ENCODE measurements around the gene RPP25.
A peak's percentile ranks its signal among the peaks of the same experiment; 100 is the strongest.

The RPP25 gene

DNA sequence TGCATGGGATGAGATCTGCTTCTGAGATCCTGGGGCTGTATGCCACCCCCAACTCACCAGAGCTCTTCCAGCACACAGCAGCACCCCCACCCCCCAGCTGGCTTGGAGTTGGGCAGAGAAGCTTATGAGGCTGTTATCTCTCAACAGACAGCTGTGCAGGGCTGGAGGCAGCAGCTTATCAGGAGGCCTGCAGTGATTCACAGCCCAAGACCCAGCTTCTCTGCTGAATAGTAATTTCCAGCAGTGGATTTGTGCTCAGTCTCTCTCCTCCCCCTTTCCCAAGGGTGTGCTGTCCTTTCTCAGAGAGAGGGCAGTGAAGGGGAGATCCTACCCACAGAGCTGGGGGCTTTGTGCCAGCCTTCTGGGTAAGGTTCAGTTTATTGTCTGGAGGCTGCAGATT is 2.1 kb downstream of the RPP25 start:
- peaks cover 4% of the 10 kb centered on the region for H3K27me3 ChIP-seq (replicated peaks)
- peak; percentile 89 for DNase-seq
- no peak overlapping the region for H3K27ac ChIP-seq
- H3K36me3 ChIP-seq (replicated peaks): no peaks in the 10 kb centered on the region
- TF ChIP-seq, protein P1, sequence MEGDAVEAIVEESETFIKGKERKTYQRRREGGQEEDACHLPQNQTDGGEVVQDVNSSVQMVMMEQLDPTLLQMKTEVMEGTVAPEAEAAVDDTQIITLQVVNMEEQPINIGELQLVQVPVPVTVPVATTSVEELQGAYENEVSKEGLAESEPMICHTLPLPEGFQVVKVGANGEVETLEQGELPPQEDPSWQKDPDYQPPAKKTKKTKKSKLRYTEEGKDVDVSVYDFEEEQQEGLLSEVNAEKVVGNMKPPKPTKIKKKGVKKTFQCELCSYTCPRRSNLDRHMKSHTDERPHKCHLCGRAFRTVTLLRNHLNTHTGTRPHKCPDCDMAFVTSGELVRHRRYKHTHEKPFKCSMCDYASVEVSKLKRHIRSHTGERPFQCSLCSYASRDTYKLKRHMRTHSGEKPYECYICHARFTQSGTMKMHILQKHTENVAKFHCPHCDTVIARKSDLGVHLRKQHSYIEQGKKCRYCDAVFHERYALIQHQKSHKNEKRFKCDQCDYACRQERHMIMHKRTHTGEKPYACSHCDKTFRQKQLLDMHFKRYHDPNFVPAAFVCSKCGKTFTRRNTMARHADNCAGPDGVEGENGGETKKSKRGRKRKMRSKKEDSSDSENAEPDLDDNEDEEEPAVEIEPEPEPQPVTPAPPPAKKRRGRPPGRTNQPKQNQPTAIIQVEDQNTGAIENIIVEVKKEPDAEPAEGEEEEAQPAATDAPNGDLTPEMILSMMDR (IDR thresholded peaks at IDR 0.05; ENCODE audit: low read depth, low read length, missing control alignments): no peak
- peak overlapping the region; percentile 12 for H3K4me3 ChIP-seq (ENCODE audit: low read depth, low read length)
- in situ Hi-C loops (cut with HindIII; ENCODE audit: low pct_ligation_motif_present, low sequenced_read_pairs): no loop called here

DNA sequence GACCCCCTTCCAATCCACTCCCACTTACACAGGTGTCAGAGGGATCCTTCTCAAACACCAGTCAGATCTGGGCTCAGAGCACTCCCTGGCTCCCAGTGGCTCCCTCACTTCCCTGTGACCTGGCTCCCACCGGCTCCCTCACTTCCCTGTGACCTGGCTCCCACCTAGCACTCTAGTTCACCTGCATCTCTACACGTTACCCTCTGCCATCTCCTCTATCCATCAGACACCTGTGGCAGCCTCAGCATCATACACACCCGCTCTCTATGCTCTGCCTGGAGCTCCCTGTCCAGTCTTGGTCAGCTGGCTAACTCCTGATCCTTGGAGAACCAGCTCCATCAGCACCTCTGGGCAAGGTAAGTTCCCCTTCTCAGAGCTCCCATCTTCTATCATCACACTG is 5.6 kb downstream of the RPP25 start:
- in situ Hi-C loops (cut with HindIII; ENCODE audit: low pct_ligation_motif_present, low sequenced_read_pairs): no loop called here
- TF ChIP-seq, protein P1 (IDR thresholded peaks at IDR 0.05; ENCODE audit: low read depth, low read length, missing control alignments): no peak
- H3K4me3 ChIP-seq (ENCODE audit: low read depth, low read length): no peak overlapping the region

DNA sequence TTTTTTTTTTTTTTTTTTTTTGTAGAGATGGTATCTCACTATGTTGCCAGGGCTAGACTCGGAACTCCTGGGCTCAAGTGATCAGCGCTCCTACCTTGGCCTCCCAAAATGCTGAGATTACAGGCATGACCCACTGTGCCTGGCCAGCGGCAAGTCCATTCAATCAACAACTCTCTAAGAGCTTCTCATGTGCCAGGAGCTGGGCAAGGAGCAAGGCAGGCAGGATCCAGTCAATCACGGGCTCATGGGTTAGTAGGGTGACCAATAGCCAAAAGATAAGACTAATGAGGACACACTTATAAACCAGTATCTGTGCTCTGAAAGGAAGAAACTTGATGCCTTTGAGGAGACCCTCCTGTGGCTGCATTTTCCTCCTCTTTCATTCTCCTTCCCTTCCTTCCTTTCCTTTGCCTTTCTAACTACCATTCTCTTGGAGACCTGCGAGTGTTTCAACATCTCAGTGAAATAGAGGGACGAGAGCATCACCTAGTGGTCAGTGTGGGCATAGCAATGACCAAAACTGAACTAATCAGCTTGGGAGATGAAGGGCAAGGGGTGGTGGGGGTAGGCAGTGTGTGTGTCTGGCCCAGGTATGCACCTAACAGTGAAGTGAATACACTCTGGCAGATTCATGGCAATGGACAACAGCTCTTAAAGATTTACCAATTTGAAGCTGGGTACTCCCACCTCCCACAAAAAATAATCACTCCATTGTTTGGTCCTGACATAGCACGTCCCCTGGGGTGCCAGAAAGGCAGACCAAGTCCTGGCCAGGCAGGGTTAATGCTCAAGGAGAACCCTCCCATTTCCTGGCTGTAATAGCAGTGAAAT is 6.3 kb downstream of the RPP25 start:
- peak; percentile 77 for DNase-seq
- no peak overlapping the region for H3K4me3 ChIP-seq (ENCODE audit: low read depth, low read length)
- H3K36me3 ChIP-seq (replicated peaks): no peaks in the 10 kb centered on the region
- in situ Hi-C loops (cut with HindIII; ENCODE audit: low pct_ligation_motif_present, low sequenced_read_pairs): no loop called here
- no peaks in the 10 kb centered on the region for H3K27me3 ChIP-seq (replicated peaks)
- H3K27ac ChIP-seq: no peak overlapping the region
- TF ChIP-seq, protein P1 (IDR thresholded peaks at IDR 0.05; ENCODE audit: low read depth, low read length, missing control alignments): peak; percentile 99

More for the DNA sequence above, 5.6 kb downstream of the RPP25 start:
- Histone ChIP-seq H3K27me3 (replicated peaks) (no peaks in the 10 kb centered on the region), H3K27ac (no peak overlapping the region), H3K36me3 (replicated peaks) (no peaks in the 10 kb centered on the region)
- DNase-seq: no peak

DNA sequence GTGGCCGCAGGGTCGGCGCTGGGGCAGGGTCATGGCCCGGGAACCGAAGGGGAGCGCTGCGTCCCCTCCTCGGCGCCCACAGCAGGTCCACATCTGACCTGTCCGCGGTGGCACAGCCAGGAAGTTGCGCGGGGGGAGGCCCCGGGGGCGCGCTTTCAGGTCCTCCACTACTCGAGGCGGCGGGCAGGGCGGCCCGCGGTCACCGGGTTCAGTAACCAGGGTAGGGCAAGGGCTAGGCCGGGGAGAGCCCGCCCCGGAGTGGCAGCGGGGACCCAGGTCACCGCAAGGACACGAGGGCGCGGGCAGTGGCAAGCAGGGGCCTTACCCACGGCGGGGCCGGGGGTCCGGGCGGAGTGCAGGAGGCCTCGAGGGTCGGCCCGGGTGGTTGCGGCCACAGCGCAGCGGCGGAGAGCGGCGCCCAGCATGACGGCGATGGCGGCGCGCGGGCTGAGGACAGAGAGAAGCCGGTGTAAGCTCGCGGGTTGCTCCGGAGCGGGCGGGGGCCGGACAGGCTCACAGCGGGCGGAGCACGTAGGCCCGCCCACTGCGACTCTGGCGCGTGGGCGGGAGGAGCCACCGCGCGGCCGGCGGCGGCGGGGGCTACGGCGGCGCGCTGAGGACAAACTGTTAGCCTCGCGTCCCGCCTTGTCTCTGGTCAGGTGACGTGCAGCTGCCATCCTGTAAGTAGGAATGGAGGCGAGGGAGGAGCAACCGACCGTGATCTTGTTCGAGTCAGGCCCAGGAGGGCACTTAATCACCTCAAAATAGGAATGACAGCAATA is 18.8 kb downstream of the RPP25 start, which contains the start of gene COX5A:
Gene COX5A, minus strand, starts transcription at position 484 of the 782 bp plus-strand sequence. Its CDS starts 59 bp downstream, at position 425.
- Histone ChIP-seq H3K36me3 (replicated peaks) (no peaks in the 10 kb centered on the region), H3K27me3 (replicated peaks) (no peaks in the 10 kb centered on the region), H3K4me3 (ENCODE audit: low read depth, low read length) (peak within 1 kb of the TSS; percentile 94), H3K27ac (peak within 1 kb of the TSS; percentile 86)
- TF ChIP-seq, protein P1 (IDR thresholded peaks at IDR 0.05; ENCODE audit: low read depth, low read length, missing control alignments): no peak
- in situ Hi-C loops (cut with HindIII; ENCODE audit: low pct_ligation_motif_present, low sequenced_read_pairs): no loop called here
- DNase-seq: peak; percentile 96

DNA sequence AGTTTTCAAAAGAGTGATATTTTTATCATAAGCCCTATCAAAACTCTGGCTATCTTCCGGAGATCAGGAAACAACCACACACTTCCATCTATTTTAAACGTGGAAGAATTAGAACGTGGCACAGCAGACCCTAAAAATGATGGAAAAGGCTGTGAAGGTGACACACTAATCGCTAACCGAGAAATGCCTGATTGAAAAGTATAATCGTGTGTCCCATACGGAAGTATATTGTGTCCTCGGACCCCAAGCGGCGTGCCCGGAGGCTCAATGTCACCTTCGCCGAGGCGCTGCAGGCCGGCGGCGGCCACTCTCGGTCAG is 19.3 kb downstream of the RPP25 start:
- Histone ChIP-seq H3K36me3 (replicated peaks) (no peaks in the 10 kb centered on the region), H3K27ac (peak overlapping the region; percentile 86), H3K4me3 (ENCODE audit: low read depth, low read length) (peak overlapping the region; percentile 94), H3K27me3 (replicated peaks) (no peaks in the 10 kb centered on the region)
- TF ChIP-seq, protein P1 (IDR thresholded peaks at IDR 0.05; ENCODE audit: low read depth, low read length, missing control alignments): no peak
- DNase-seq: no peak
- in situ Hi-C loops (cut with HindIII; ENCODE audit: low pct_ligation_motif_present, low sequenced_read_pairs): no loop called here
